ENCODE results near the gene CAMK2D.

The CAMK2D gene

DNA sequence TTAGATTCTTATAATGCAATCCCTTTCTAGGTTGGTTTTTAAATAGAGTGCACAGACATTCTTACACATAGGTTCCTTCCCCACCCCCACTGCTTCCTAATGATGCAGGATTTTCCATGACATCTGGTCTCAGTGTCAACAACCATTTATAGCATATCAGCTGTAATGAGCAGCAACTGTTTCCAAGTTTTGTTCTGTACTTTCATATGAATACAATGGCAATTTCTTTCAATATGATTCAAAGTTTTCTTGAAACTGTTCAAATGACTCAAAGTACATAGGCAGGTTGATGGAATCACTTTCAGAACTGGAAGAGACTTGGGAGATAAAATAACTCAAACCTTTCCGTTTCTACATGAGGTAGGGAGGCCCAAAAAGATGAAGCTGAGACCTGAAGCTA is 220.7 kb downstream of the CAMK2D start:
- TF ChIP-seq POLR2AphosphoS5 (IDR thresholded peaks at IDR 0.05; ENCODE audit: low read depth, low read length) (no peak), SIN3A (IDR thresholded peaks at IDR 0.05; ENCODE audit: borderline replicate concordance, insufficient read depth, low read length) (no peak), FOXP2 (optimal IDR thresholded peaks at IDR 0.05; ENCODE audit: borderline replicate concordance, extremely low read depth, extremely low read length, insufficient read depth) (no peak), TAF1 (IDR thresholded peaks at IDR 0.05; ENCODE audit: borderline replicate concordance, insufficient read depth, low read length) (no peak), REST (IDR thresholded peaks at IDR 0.05; ENCODE audit: insufficient read depth in 1 of 2, low read depth in 2 of 2, low read length in 2 of 2) (no peak)

DNA sequence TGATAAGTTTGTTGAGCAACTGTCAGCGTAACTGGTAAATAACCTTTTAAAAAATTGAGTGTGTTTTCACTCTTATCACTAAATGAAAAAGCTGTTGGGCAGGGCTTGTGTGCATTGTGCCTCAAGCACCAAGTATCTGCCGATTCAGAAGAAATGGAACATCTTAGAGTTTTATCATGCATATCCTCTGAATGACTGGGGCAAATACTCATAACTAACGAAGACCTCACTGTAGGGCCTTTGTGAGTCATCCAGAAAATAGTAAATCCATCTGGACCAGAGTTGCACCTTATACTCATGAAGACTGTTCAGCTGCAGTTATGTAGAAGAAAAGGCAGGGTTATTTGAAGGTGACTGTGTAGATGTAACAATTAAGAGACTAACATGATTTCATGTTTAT is 222.1 kb downstream of the CAMK2D start:
- TF ChIP-seq TAF1 (IDR thresholded peaks at IDR 0.05; ENCODE audit: borderline replicate concordance, insufficient read depth, low read length) (no peak), REST (IDR thresholded peaks at IDR 0.05; ENCODE audit: insufficient read depth in 1 of 2, low read depth in 2 of 2, low read length in 2 of 2) (no peak), POLR2AphosphoS5 (IDR thresholded peaks at IDR 0.05; ENCODE audit: low read depth, low read length) (no peak), SIN3A (IDR thresholded peaks at IDR 0.05; ENCODE audit: borderline replicate concordance, insufficient read depth, low read length) (no peak), FOXP2 (optimal IDR thresholded peaks at IDR 0.05; ENCODE audit: borderline replicate concordance, extremely low read depth, extremely low read length, insufficient read depth) (no peak)

DNA sequence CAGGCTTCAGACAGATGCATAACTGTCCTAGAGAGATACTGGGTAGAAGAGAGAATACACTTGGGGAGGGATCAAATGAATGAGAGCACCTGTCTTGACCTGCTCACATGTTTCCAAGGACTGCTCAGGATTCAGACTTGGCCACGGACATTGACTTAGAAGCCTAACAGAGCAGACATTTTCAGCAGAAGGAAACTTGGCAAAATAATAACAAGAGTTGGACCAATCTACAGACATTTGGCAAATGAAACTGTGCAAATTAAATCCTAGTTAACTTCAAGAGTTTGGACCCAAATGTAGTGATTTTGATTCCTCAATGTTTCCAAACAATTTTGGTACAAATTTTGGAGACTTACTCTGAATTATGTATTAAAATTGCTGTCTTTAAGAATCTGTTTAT is 223.9 kb downstream of the CAMK2D start:
- TF ChIP-seq POLR2AphosphoS5 (IDR thresholded peaks at IDR 0.05; ENCODE audit: low read depth, low read length) = no peak
- TF ChIP-seq REST (IDR thresholded peaks at IDR 0.05; ENCODE audit: insufficient read depth in 1 of 2, low read depth in 2 of 2, low read length in 2 of 2) = no peak
- TF ChIP-seq FOXP2 (optimal IDR thresholded peaks at IDR 0.05; ENCODE audit: borderline replicate concordance, extremely low read depth, extremely low read length, insufficient read depth) = no peak
- TF ChIP-seq SIN3A (IDR thresholded peaks at IDR 0.05; ENCODE audit: borderline replicate concordance, insufficient read depth, low read length) = no peak
- TF ChIP-seq TAF1 (IDR thresholded peaks at IDR 0.05; ENCODE audit: borderline replicate concordance, insufficient read depth, low read length) = no peak

- TF ChIP-seq FOXP2 (optimal IDR thresholded peaks at IDR 0.05; ENCODE audit: borderline replicate concordance, extremely low read depth, extremely low read length, insufficient read depth) = no peak
- no peak for TF ChIP-seq TAF1 (IDR thresholded peaks at IDR 0.05; ENCODE audit: borderline replicate concordance, insufficient read depth, low read length)
- no peak for TF ChIP-seq POLR2AphosphoS5 (IDR thresholded peaks at IDR 0.05; ENCODE audit: low read depth, low read length)
- no peak for TF ChIP-seq REST (IDR thresholded peaks at IDR 0.05; ENCODE audit: insufficient read depth in 1 of 2, low read depth in 2 of 2, low read length in 2 of 2)
- TF ChIP-seq SIN3A (IDR thresholded peaks at IDR 0.05; ENCODE audit: borderline replicate concordance, insufficient read depth, low read length) = no peak
These were observed 224.3 kb downstream of the CAMK2D start for GRCh38 chr4:113537203-113537602.

DNA sequence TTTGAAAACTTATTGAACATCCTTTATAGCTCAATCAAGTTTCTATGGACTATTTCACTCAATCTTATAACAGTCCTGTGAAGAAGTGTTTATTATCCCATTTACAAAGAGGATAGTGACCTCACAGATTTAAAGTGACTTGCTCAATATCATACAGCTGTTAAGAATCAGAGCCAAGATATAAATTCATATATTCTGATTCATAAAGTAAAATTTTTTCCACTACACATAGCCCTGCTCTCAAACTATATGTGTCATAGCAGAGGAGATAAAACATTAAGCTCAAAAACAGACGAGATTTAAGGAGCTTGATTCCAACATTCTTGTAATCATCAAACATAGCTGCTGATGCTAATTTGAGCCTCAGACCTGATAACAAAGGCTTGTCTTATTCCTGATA is 226.8 kb downstream of the CAMK2D start:
- no peak for TF ChIP-seq REST (IDR thresholded peaks at IDR 0.05; ENCODE audit: insufficient read depth in 1 of 2, low read depth in 2 of 2, low read length in 2 of 2)
- no peak for TF ChIP-seq TAF1 (IDR thresholded peaks at IDR 0.05; ENCODE audit: borderline replicate concordance, insufficient read depth, low read length)
- no peak for TF ChIP-seq FOXP2 (optimal IDR thresholded peaks at IDR 0.05; ENCODE audit: borderline replicate concordance, extremely low read depth, extremely low read length, insufficient read depth)
- no peak for TF ChIP-seq SIN3A (IDR thresholded peaks at IDR 0.05; ENCODE audit: borderline replicate concordance, insufficient read depth, low read length)
- no peak for TF ChIP-seq POLR2AphosphoS5 (IDR thresholded peaks at IDR 0.05; ENCODE audit: low read depth, low read length)

Data from PFSK-1 (cell line).